GM12878 (cell line): ENCODE data around the gene DMD. TPM values are rescaled to one million over a fixed set of nuclear protein-coding genes. Genes with fewer than 3 reads are reported as not detected.

Experiments
- ATAC-seq: fragments of 200-7000 bp; cut with Tn5 transposase; 3 replicates; pipeline ENCODE4 v1.9.1; 2020; ENCODE audit warnings: mild to moderate bottlenecking, moderate library complexity
- BruUV-seq: library from RNA; stranded (reverse); fragments of 400-500 nt; replicated peaks from 2 replicates; lab custom pipeline; 2021; lab: Mats Ljungman, UMichigan
- CTCF ChIA-PET: fragments of 300-600 bp; sonication (Branson Sonifier 250); formaldehyde crosslinking; extraction: SDS; loops from one replicate; lab custom pipeline; 2021; ENCODE audit warnings: inconsistent platforms; lab: Yijun Ruan, JAX
- POLR2A ChIA-PET: fragments of 350-600 bp; formaldehyde crosslinking; extraction: SDS; loops from one replicate; lab custom pipeline; 2021; ENCODE audit warnings: inconsistent platforms; lab: Charles Lee
- RAD21 ChIA-PET: fragments of 300-600 bp; sonication (Branson Sonifier 250); formaldehyde crosslinking; loops from one replicate; lab custom pipeline; 2023; ENCODE audit warnings: antibody characterized with exemption; ENCODE audit not compliant: unreplicated experiment; lab: Charles Lee
- SMC1A ChIA-PET: fragments of 300-600 bp; sonication (Branson Sonifier 250); formaldehyde crosslinking; loops from one replicate; lab custom pipeline; 2023; ENCODE audit not compliant: unreplicated experiment, uncharacterized antibody; lab: Charles Lee
- DNase-seq: peaks from one replicate; pipeline ENCODE4 v3.0.0-alpha.2; 2011; ENCODE audit warnings: low read depth, low spot score
- FAIRE-seq: peaks from 3 replicates; lab custom pipeline; 2011; peaks lifted over from hg19 to GRCh38; lab: Jason Lieb, UNC
- H2AFZ ChIP-seq: 2 replicates; pipeline ENCODE4 v1.6.0; 2011; ENCODE audit warnings: low read depth, low read length, control low read depth; ENCODE audit not compliant: control insufficient read depth
- H3K27ac ChIP-seq: 2 replicates; pipeline ENCODE4 v1.5.1; 2011; ENCODE audit warnings: control low read depth; ENCODE audit not compliant: control insufficient read depth, insufficient read depth
- H3K27me3 ChIP-seq, 2 experiments: replicated peaks in 1 of 2; 2 replicates each; pipeline versions ENCODE4 v1.6.0 to v1.6.1; 2011; ENCODE audit warnings: low read length in 1 of 2; ENCODE audit not compliant: control insufficient read depth in 2 of 2, insufficient read depth in 2 of 2
- H3K36me3 ChIP-seq, 2 experiments: 2 replicates each; pipeline ENCODE4 v1.5.1; 2011; ENCODE audit warnings: low read length in 1 of 2; ENCODE audit not compliant: control insufficient read depth in 2 of 2, insufficient read depth in 2 of 2
- H3K4me1 ChIP-seq: 2 replicates; pipeline ENCODE4 v1.6.1; 2011; ENCODE audit warnings: mild to moderate bottlenecking, low read length, moderate library complexity, mixed read lengths; ENCODE audit not compliant: control insufficient read depth, insufficient read depth
- H3K4me2 ChIP-seq: 2 replicates; pipeline ENCODE4 v1.6.0; 2011; ENCODE audit warnings: control low read depth; ENCODE audit not compliant: control insufficient read depth, insufficient read depth
- H3K4me3 ChIP-seq: fragments of 200-600 bp; sonication (generic); 2 replicates; pipeline ENCODE4 v1.5.1; 2016
- H3K79me2 ChIP-seq: 2 replicates; pipeline ENCODE4 v1.6.0; 2011; ENCODE audit warnings: low read length; ENCODE audit not compliant: control insufficient read depth, insufficient read depth
- H3K9ac ChIP-seq: 2 replicates; pipeline ENCODE4 v1.8.0; 2011; ENCODE audit warnings: low read length, control low read depth, mixed read lengths; ENCODE audit not compliant: control insufficient read depth, insufficient read depth
- H3K9me3 ChIP-seq: replicated peaks from 3 replicates; pipeline ENCODE4 v1.5.1; 2011; ENCODE audit warnings: mild to moderate bottlenecking, low read length; ENCODE audit not compliant: control insufficient read depth, insufficient read depth
- H4K20me1 ChIP-seq: 2 replicates; pipeline ENCODE4 v1.6.0; 2011; ENCODE audit not compliant: control insufficient read depth, insufficient read depth
- BMI1 ChIP-seq: fragments of 450-650 bp; IDR thresholded peaks from 2 replicates; pipeline ENCODE4 v1.6.1; 2016; ENCODE audit warnings: mild to moderate bottlenecking, moderate library complexity, borderline replicate concordance
- HDGF ChIP-seq: fragments of 450-650 bp; IDR thresholded peaks from 2 replicates; pipeline ENCODE4 v1.6.1; 2016; ENCODE audit warnings: antibody characterized with exemption
- NBN ChIP-seq: fragments of 450-650 bp; IDR thresholded peaks from 2 replicates; pipeline ENCODE4 v1.6.1; 2016
- PAX5 ChIP-seq: IDR thresholded peaks from 2 replicates; pipeline ENCODE4 v1.6.1; 2011; ENCODE audit warnings: low read depth, low read length, borderline replicate concordance
- SMARCA5 ChIP-seq: fragments of 450-650 bp; IDR thresholded peaks from 2 replicates; pipeline ENCODE4 v1.6.1; 2017; ENCODE audit warnings: mild to moderate bottlenecking
- SMC3 ChIP-seq: IDR thresholded peaks from 2 replicates; pipeline ENCODE4 v1.6.1; 2011; ENCODE audit warnings: low read length, improper control_type of control experiment, borderline replicate concordance
- ZBED1 ChIP-seq: IDR thresholded peaks from 2 replicates; pipeline ENCODE4 v1.6.1; 2016; ENCODE audit warnings: borderline replicate concordance
- WGBS: methylation state at CpG from one replicate; pipeline ENCODE4 v1.1.6; 2016; ENCODE audit warnings: low lambda C conversion rate; ENCODE audit not compliant: insufficient replicate concordance, insufficient coverage; ENCODE audit errors: missing lambda C conversion rate; 5-methylcytosine and 5-hydroxymethylcytosine counted together
- in situ Hi-C: fragments of 300-500 bp; cut with MboI; formaldehyde crosslinking; loops from 9 replicates; pipeline ENCODE4 v1.14.3; 2018; ENCODE audit warnings: mixed read lengths
- intact Hi-C: fragments of 100-400 bp; cut with micrococcal nuclease; formaldehyde crosslinking; loops from one replicate; pipeline ENCODE4 v1.14.2; 2022; ENCODE audit not compliant: unreplicated experiment
- polyA plus RNA-seq, 11 experiments: library from polyadenylated mRNA; depleted of rRNA in 4 of 11; unstranded in 6 of 11; stranded (reverse) in 5 of 11; fragments of >200 nt; fragmentation: Nextera tagmentation in 4 of 11; fragmentation: Illumina TruSeq in 1 of 11; extraction: Ambion mirVana in 4 of 11; extraction: Trizol in 1 of 11; gene quantifications; 1 replicate in 1 of 11; 2 replicates in 10 of 11; pipeline versions ENCODE4 v1.2.1 to v1.2.3, GENCODE V29; 2011 to 2016; ENCODE audit warnings: inconsistent platforms in 2 of 11, missing spikeins in 2 of 11, low read depth in 1 of 11
- total RNA-seq, 4 experiments: library from RNA; depleted of rRNA in 3 of 4; stranded (reverse); fragments of >200 nt in 3 of 4; fragmentation: Illumina TruSeq in 1 of 4; extraction: Trizol in 1 of 4; gene quantifications; 2 replicates each; pipeline versions ENCODE4 v1.2.1 to v1.2.3, GENCODE V29; 2013 to 2021

The DMD gene
- total and polyA plus RNA-seq, 10 of the 15 experiments (the other 5 are each of a cell fraction or from before 2014, with no cell fraction given): 1.4 to 24.3 (median 4.3) TPM

- Histone ChIP-seq H3K36me3 (no peaks in the 10 kb centered on the region), H3K4me2 (no peak overlapping the region), H3K9ac (no peak overlapping the region), H3K9me3 (no peaks in the 10 kb centered on the region), H3K79me2 (no peaks in the 10 kb centered on the region), H3K4me1 (no peaks in the 10 kb centered on the region), H3K27me3 (no peaks in the 10 kb centered on the region), H3K4me3 (no peak overlapping the region), H4K20me1 (no peaks in the 10 kb centered on the region), H2AFZ (no peak overlapping the region), H3K27ac (no peak overlapping the region)
- CTCF ChIA-PET: interaction anchor here (0.6 kb wide), 1 partner anchor 147 kb away, joined by 3 read pairs; no protein-coding TSS in a partner anchor
- SMC1A ChIA-PET: no interaction called here
- POLR2A ChIA-PET: no interaction called here
- no TSS peak for BruUV-seq
- ATAC-seq (no peak), FAIRE-seq (no peak), DNase-seq (no peak)
- RAD21 ChIA-PET: no interaction called here
- intact Hi-C loops: no loop called here
- 0% methylated on average over 2 of the region's 2 CpGs for WGBS
- in situ Hi-C loops: no loop called here
- TF ChIP-seq SMARCA5 (no peak), BMI1 (no peak), PAX5 (no peak), ZBED1 (no peak), HDGF (no peak)
These were observed 1339.3 kb downstream of the DMD start for GRCh38 chrX:31872007-31872406.

GRCh38 chrX:31870267-31870666 is 1341.1 kb downstream of the DMD start:
- CTCF ChIA-PET: no interaction called here
- intact Hi-C loops (no loop called here), in situ Hi-C loops (no loop called here)
- Histone ChIP-seq H3K9me3 (no peaks in the 10 kb centered on the region), H3K27me3 (no peaks in the 10 kb centered on the region), H3K4me3 (no peak overlapping the region), H2AFZ (no peak overlapping the region), H3K79me2 (no peaks in the 10 kb centered on the region), H3K27ac (no peak overlapping the region), H3K36me3 (no peaks in the 10 kb centered on the region), H3K4me2 (no peak overlapping the region), H3K9ac (no peak overlapping the region), H4K20me1 (no peaks in the 10 kb centered on the region), H3K4me1 (no peaks in the 10 kb centered on the region)
- RAD21 ChIA-PET: no interaction called here
- SMC1A ChIA-PET: no interaction called here
- TF ChIP-seq NBN (no peak), SMC3 (no peak)
- no TSS peak for BruUV-seq
- ATAC-seq (no peak), FAIRE-seq (no peak), DNase-seq (no peak)
- POLR2A ChIA-PET: no interaction called here
